Stimulated activated naive CD8-positive, alpha-beta T cell treated with anti-CD3 and anti-CD28 coated beads, Interleukin-15, Interleukin-2, amounts not matched to agents 100 ng/mL and 50 ng/mL, for 24 hours (primary cell): ENCODE results near the gene CHN2.

Experiments used
- H3K27ac Mint-ChIP-seq: one replicate; pipeline ENCODE4 v1.8.0; 2021; ENCODE audit warnings: mild to moderate bottlenecking, mixed read lengths
- H3K27me3 Mint-ChIP-seq: one replicate; pipeline ENCODE4 v1.8.0; 2021; ENCODE audit warnings: mixed read lengths
- H3K36me3 Mint-ChIP-seq: one replicate; pipeline ENCODE4 v1.8.0; 2021; ENCODE audit warnings: low read depth, mixed read lengths
- H3K4me1 Mint-ChIP-seq: one replicate; pipeline ENCODE4 v1.8.0; 2021; ENCODE audit warnings: low read depth, mixed read lengths
- H3K4me3 Mint-ChIP-seq: one replicate; pipeline ENCODE4 v1.8.0; 2021; ENCODE audit warnings: mild to moderate bottlenecking, mixed read lengths
- H3K9me3 Mint-ChIP-seq: one replicate; pipeline ENCODE4 v1.8.0; 2021; ENCODE audit warnings: mixed read lengths

Gene CHN2

GRCh38 chr7:29385214-29385814 is 190.7 kb downstream of the CHN2 start:
- Mint-ChIP-seq H3K36me3 (no peaks in the 10 kb centered on the region), H3K9me3 (no peaks in the 10 kb centered on the region), H3K27me3 (no peaks in the 10 kb centered on the region), H3K4me3 (no peak overlapping the region), H3K27ac (no peak overlapping the region), H3K4me1 (no peaks in the 10 kb centered on the region)

DNA sequence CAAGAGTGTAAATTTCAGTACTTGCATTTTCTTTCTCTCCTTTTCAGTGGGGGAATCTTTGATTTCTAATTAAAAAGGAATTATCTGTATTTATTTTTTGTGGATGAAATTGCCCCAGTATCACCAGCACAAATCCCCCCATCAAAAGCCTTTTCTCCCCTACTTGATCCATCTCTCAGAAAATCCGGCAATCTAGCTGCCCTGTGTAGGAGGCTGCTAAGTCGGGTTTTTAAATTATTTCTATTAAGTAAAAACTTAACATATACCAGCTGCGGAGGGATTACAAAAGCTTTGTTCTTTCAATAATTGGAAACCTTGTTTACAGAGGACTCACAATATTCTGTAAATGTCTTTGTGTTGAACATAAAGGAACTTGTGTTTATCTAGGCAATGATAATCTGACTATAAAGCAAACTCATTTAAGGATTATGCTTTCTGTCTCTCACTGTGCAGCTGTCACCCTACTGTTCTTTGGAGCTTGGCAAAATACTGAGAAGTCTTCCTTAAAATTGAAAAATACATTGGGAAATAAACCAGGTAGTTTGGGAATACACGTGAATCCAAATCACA is 191.7 kb downstream of the CHN2 start:
- no peaks in the 10 kb centered on the region for H3K27me3 Mint-ChIP-seq
- H3K4me3 Mint-ChIP-seq, result no peak overlapping the region
- no peak overlapping the region for H3K27ac Mint-ChIP-seq
- no peaks in the 10 kb centered on the region for H3K4me1 Mint-ChIP-seq
- no peaks in the 10 kb centered on the region for H3K36me3 Mint-ChIP-seq
- no peaks in the 10 kb centered on the region for H3K9me3 Mint-ChIP-seq

- Mint-ChIP-seq H3K27ac (no peak overlapping the region), H3K9me3 (no peaks in the 10 kb centered on the region), H3K4me1 (no peaks in the 10 kb centered on the region), H3K4me3 (no peak overlapping the region), H3K36me3 (no peaks in the 10 kb centered on the region), H3K27me3 (no peaks in the 10 kb centered on the region)
Observed at GRCh38 chr7:29391262-29391661, 196.7 kb downstream of the CHN2 start.

DNA sequence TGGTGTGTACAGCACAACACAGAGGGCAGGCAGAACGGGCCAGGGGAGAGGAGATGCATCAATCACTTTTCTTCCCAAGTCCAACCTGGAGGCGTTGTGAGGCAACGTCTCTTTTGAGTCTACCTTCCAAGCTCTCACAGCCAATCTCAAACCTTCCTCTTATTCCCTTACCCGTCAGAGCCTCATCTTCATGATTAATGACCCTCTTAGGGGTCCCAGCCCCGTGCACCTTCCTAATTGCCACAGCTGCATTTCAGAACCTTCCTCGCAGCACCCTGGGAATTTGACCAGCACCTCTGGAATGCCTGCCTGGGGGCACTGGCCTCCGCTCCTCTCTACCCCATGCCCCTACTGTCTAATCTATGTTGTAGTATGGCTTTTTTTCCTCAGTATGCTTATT is 199.7 kb downstream of the CHN2 start:
- Mint-ChIP-seq H3K27ac (no peak overlapping the region), H3K4me3 (no peak overlapping the region), H3K36me3 (no peaks in the 10 kb centered on the region), H3K9me3 (no peaks in the 10 kb centered on the region), H3K27me3 (no peaks in the 10 kb centered on the region), H3K4me1 (no peaks in the 10 kb centered on the region)

DNA sequence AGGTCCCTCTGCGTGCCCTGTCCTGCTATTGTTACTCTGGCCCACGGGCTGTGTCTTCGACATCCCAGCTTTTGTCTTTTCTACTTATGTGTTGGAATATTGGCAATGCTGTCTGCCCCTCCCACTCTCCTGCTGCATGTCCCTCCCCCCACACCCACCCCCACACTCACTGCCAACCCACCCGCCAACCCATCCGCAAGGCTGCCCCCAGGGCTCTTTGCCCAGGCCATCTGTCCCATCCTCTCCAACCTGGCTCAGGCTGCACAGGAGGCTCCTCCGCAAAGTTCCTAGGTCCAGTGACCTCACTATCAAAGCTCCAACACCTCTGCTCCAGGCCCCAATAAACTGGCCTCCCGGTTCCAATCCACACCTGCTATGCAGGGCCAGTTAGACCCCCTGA is 202.0 kb downstream of the CHN2 start:
- no peaks in the 10 kb centered on the region for H3K36me3 Mint-ChIP-seq
- H3K27ac Mint-ChIP-seq, result no peak overlapping the region
- H3K4me3 Mint-ChIP-seq, result no peak overlapping the region
- no peaks in the 10 kb centered on the region for H3K9me3 Mint-ChIP-seq
- H3K4me1 Mint-ChIP-seq, result no peaks in the 10 kb centered on the region
- no peaks in the 10 kb centered on the region for H3K27me3 Mint-ChIP-seq

DNA sequence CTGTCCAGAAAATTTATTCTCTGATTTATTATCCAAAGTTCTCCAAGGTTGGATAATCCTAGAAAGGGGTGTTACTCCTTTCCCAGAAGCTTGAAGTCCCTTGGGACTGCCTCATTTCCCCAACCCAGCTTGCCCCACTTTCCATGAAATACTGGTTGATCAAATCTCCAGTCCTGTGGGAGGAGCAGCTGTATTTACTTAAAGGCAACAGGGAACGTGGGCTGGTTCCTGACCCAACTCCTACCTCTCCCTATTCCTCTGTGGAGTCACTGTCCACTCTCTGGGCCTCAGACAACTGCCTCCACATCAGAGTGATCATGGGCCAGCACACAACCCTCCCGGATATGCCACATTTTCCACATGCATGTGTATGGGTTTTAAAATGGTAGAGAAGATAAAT is 202.8 kb downstream of the CHN2 start:
- Mint-ChIP-seq H3K27me3 (no peaks in the 10 kb centered on the region), H3K27ac (no peak overlapping the region), H3K4me1 (no peaks in the 10 kb centered on the region), H3K9me3 (no peaks in the 10 kb centered on the region), H3K36me3 (no peaks in the 10 kb centered on the region), H3K4me3 (no peak overlapping the region)

DNA sequence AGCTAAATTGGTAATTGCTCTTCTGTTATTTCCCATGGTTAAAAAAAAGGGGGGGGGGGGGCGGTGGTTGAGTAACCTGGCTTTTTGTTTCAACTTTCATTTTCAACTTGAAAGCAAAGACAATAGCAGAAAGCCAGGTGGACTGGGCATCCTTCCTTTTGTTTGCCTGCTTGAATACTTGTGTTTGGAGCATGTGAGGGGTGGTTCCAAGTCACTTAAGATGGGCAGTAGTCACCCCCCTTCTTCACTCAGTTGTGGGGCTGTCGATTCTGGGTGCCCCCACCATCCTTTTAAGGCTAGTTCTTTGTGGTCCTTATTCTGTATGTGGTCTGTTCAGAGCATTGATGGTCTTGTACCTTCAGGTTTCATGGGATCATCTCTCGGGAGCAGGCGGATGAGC is 203.4 kb downstream of the CHN2 start:
- Mint-ChIP-seq H3K27ac (no peak overlapping the region), H3K36me3 (no peaks in the 10 kb centered on the region), H3K4me3 (no peak overlapping the region), H3K4me1 (no peaks in the 10 kb centered on the region), H3K27me3 (no peaks in the 10 kb centered on the region), H3K9me3 (no peaks in the 10 kb centered on the region)

DNA sequence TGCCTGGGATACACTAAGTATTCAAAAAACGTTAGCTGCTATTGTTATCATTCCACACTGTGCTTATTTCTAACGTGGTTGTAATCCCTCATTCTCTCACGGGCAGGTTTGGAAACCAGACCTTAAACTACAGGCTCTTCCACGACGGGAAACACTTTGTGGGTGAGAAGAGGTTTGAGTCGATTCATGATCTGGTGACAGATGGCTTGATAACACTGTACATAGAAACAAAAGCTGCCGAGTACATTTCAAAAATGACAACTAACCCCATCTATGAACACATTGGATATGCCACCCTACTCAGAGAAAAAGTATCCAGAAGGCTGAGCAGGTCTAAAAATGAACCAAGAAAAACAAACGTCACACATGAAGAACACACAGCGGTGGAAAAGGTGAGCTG is 205.9 kb downstream of the CHN2 start:
- Mint-ChIP-seq H3K27me3 (no peaks in the 10 kb centered on the region), H3K4me1 (no peaks in the 10 kb centered on the region), H3K4me3 (no peak overlapping the region), H3K27ac (no peak overlapping the region), H3K36me3 (no peaks in the 10 kb centered on the region), H3K9me3 (no peaks in the 10 kb centered on the region)

GRCh38 chr7:29401769-29402168 is 207.2 kb downstream of the CHN2 start:
- no peak overlapping the region for H3K27ac Mint-ChIP-seq
- H3K36me3 Mint-ChIP-seq, result no peaks in the 10 kb centered on the region
- H3K9me3 Mint-ChIP-seq, result no peaks in the 10 kb centered on the region
- no peak overlapping the region for H3K4me3 Mint-ChIP-seq
- no peaks in the 10 kb centered on the region for H3K4me1 Mint-ChIP-seq
- H3K27me3 Mint-ChIP-seq, result no peaks in the 10 kb centered on the region

DNA sequence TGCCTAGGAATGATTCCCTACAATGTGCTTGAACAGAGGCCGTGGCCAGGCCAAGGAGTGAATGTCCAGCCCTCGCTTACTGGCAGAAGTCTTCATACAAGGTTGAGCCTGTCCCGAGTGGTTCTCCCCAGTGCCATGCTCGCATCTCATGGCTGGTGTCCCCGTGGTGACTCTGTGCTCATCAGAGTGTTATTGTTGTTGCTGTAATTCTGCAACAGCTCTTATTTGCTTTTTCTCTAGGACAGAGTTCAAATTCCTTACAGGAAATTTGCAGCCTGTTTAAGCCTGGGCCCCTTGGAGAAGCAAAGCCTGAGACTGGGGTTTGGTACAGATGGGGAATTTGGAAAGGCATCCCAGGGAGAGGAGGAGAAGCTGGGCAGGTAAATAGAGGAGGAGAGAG is 211.3 kb downstream of the CHN2 start:
- no peak overlapping the region for H3K27ac Mint-ChIP-seq
- peaks cover 5% of the 10 kb centered on the region for H3K27me3 Mint-ChIP-seq
- no peaks in the 10 kb centered on the region for H3K9me3 Mint-ChIP-seq
- no peak overlapping the region for H3K4me3 Mint-ChIP-seq
- H3K4me1 Mint-ChIP-seq, result no peaks in the 10 kb centered on the region
- H3K36me3 Mint-ChIP-seq, result no peaks in the 10 kb centered on the region

DNA sequence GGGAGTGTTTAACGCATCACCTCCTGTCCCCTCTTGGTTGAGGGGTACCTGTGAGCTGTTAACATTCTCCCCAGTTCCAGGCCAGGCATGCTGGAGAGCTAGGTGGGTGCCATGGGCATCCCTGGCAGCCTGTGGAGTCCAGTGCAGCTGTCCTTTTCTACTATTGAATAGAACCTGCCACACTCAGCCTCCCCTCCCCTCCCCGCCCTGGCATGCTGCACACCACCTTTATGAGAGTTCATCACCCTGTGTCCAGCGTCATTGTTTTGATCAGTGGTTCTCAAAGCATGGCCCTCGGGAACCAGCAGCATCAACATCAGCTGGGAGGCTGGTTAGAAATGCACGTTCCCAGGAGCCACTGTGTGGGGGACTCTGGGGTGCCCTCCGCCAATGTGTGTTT is 211.8 kb downstream of the CHN2 start:
- Mint-ChIP-seq H3K27me3 (peaks cover 5% of the 10 kb centered on the region), H3K27ac (no peak overlapping the region), H3K4me1 (no peaks in the 10 kb centered on the region), H3K36me3 (no peaks in the 10 kb centered on the region), H3K9me3 (no peaks in the 10 kb centered on the region), H3K4me3 (no peak overlapping the region)

DNA sequence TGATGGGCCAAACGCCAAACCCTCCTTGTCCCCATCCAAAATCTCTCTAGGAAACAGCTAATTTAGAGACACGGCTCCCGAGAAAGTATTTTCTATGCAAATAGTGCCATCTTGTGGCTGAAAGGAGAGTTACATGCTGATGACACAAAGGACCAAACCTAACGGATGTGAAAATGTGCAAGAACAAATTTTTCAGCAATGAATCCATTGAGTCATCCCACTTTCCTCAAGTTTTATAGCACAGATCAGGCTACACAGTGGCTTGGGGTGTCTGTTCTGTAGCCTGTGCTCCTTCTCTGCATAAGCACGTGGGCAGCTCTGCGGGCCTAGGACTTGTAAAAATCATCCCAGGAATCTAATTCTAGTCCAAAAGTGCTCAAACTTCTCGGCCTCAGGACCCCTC is 214.3 kb downstream of the CHN2 start:
- Mint-ChIP-seq H3K9me3 (no peaks in the 10 kb centered on the region), H3K27me3 (peaks cover 5% of the 10 kb centered on the region)

DNA sequence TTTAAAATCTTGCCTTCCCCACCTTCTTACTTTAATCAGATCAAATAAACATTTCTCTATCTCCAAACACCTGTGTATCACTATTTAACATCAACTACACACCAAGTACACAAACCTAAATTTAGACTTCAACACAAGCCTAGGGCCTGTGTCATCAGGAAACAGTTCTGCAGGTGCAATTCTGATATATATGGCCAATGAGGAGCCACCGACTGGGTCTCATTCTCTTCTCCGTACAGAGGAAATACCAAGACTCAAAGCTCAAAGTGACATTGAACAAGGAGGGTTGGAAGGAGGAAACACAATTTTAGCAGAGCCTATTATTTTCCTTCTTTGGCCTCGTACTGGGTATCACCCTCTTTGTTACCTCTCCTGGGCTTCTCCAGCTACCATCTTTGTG is 216.4 kb downstream of the CHN2 start:
- H3K4me1 Mint-ChIP-seq, result no peaks in the 10 kb centered on the region
- H3K27ac Mint-ChIP-seq, result no peak overlapping the region
- no peak overlapping the region for H3K4me3 Mint-ChIP-seq
- H3K36me3 Mint-ChIP-seq, result no peaks in the 10 kb centered on the region
- H3K27me3 Mint-ChIP-seq, result peaks cover 5% of the 10 kb centered on the region
- no peaks in the 10 kb centered on the region for H3K9me3 Mint-ChIP-seq

More for the DNA sequence above, 214.3 kb downstream of the CHN2 start:
- no peak overlapping the region for H3K4me3 Mint-ChIP-seq
- no peak overlapping the region for H3K27ac Mint-ChIP-seq
- H3K36me3 Mint-ChIP-seq, result no peaks in the 10 kb centered on the region
- H3K4me1 Mint-ChIP-seq, result no peaks in the 10 kb centered on the region

DNA sequence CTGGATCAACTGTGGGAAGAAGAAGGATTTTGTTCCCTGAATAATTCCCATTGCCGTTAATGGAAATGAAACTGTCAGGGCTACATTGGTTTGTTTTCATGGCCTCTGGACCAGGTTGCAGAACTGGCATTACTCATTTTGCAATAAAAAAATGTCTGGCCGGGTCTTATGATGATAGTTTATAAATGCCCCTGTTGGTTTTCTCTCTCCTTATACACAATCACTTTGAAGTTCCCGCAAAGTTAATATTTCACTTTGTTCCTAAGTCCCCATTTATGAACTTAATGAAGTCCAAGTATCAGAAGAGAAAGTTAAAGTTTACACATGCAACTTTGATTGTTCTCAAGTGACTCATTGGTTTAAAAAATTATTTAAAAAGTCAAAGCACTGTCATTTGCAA is 218.3 kb downstream of the CHN2 start:
- no peaks in the 10 kb centered on the region for H3K4me1 Mint-ChIP-seq
- H3K27ac Mint-ChIP-seq, result no peak overlapping the region
- peaks cover 5% of the 10 kb centered on the region for H3K27me3 Mint-ChIP-seq
- no peaks in the 10 kb centered on the region for H3K36me3 Mint-ChIP-seq
- H3K9me3 Mint-ChIP-seq, result no peaks in the 10 kb centered on the region
- no peak overlapping the region for H3K4me3 Mint-ChIP-seq

- H3K9me3 Mint-ChIP-seq, result no peaks in the 10 kb centered on the region
- no peak overlapping the region for H3K4me3 Mint-ChIP-seq
- no peaks in the 10 kb centered on the region for H3K36me3 Mint-ChIP-seq
- H3K4me1 Mint-ChIP-seq, result no peaks in the 10 kb centered on the region
- H3K27ac Mint-ChIP-seq, result no peak overlapping the region
- peaks cover 3% of the 10 kb centered on the region for H3K27me3 Mint-ChIP-seq
Observed at GRCh38 chr7:29413626-29414136, 219.1 kb downstream of the CHN2 start.

- H3K9me3 Mint-ChIP-seq, result no peaks in the 10 kb centered on the region
- H3K27me3 Mint-ChIP-seq, result no peaks in the 10 kb centered on the region
- H3K4me1 Mint-ChIP-seq, result no peaks in the 10 kb centered on the region
- H3K36me3 Mint-ChIP-seq, result no peaks in the 10 kb centered on the region
- H3K4me3 Mint-ChIP-seq, result no peak overlapping the region
- no peak overlapping the region for H3K27ac Mint-ChIP-seq
Observed at GRCh38 chr7:29414216-29414615, 219.6 kb downstream of the CHN2 start.
